Testis (tissue), 5 donors: ENCODE data around the gene SPDYE17. TPM values are rescaled to one million over a fixed set of nuclear protein-coding genes. Genes with fewer than 3 reads are reported as not detected.
"Not testable (repeated sequence)": the region's sequence is repeated elsewhere in the genome, so short reads cannot be mapped to it uniquely, and the experiment has no call there.

Experiments used
- DNase-seq: peaks from one replicate; pipeline ENCODE4 v3.0.0-alpha.2; 2019
- H3K27ac ChIP-seq, 2 donors: fragments of 200-600 bp; sonication (generic); one replicate each; pipeline ENCODE4 v1.5.1; 2019
- H3K27me3 ChIP-seq: fragments of 200-600 bp; sonication (generic); one replicate; pipeline ENCODE4 v1.5.1; 2019
- H3K36me3 ChIP-seq: fragments of 200-600 bp; sonication (generic); one replicate; pipeline ENCODE4 v1.5.1; 2017; ENCODE audit warnings: low read depth; ENCODE audit errors: missing control alignments
- H3K4me1 ChIP-seq: fragments of 200-600 bp; sonication (generic); one replicate; pipeline ENCODE4 v1.5.1; 2019
- H3K4me3 ChIP-seq, 2 donors: fragments of 200-600 bp; sonication (generic); one replicate each; pipeline ENCODE4 v1.5.1; 2017 to 2019
- H3K9me3 ChIP-seq: fragments of 200-600 bp; sonication (generic); one replicate; pipeline ENCODE4 v1.5.1; 2017
- WGBS, 2 donors: methylation state at CpG; one replicate each; pipeline ENCODE4 v1.1.5; 2018; 5-methylcytosine and 5-hydroxymethylcytosine counted together
- intact Hi-C: fragments of 100-400 bp; cut with DNase I; formaldehyde crosslinking; loops from one replicate; pipeline ENCODE4 v1.15.1; 2023; ENCODE audit warnings: low total_unique reads
- long read RNA-seq, 2 donors: transcript quantifications; one replicate each; lab custom pipeline, GENCODE V29; 2026
- polyA plus RNA-seq: library from polyadenylated mRNA; stranded (reverse); fragments of 350-450 nt; fragmentation: Illumina TruSeq; extraction: RNeasy Lipid Tissue Mini Kit (QIAGEN cat#74804); gene quantifications from one replicate; pipeline ENCODE4 v1.2.3, GENCODE V29; 2014; ENCODE audit warnings: low read depth, low replicate concordance; ENCODE audit not compliant: insufficient read depth
- total RNA-seq, 2 donors: library from RNA; depleted of rRNA; stranded (reverse); fragments of >200 nt; gene quantifications; one replicate each; pipeline ENCODE4 v1.2.3, GENCODE V29; 2016

Gene SPDYE17
- total RNA-seq: not detected
- polyA plus RNA-seq: not detected
- long read RNA-seq, donor 1: 0 reads
- long read RNA-seq, donor 2: 0 reads

- H3K27me3 ChIP-seq, intact Hi-C loops, H3K9me3 ChIP-seq, H3K36me3 ChIP-seq, DNase-seq, H3K4me3 ChIP-seq, H3K4me1 ChIP-seq, H3K27ac ChIP-seq: not testable (repeated sequence)
- 87 to 98% methylated on average over 4 to 8 of the region's 8 CpGs for WGBS, 2 donors
Observed at GRCh38 chr7:77032261-77032660, at the start of gene SPDYE17. TSS of gene SPDYE17 (minus strand) at chr7:77032361. CDS start at chr7:77030570, 1,791 bp downstream.

- H3K4me1 ChIP-seq, H3K9me3 ChIP-seq, H3K27ac ChIP-seq, intact Hi-C loops, DNase-seq, H3K4me3 ChIP-seq, H3K27me3 ChIP-seq, H3K36me3 ChIP-seq: not testable (repeated sequence)
- 85 to 100% methylated on average over 1 of the region's 2 CpGs for WGBS, 2 donors
Observed at GRCh38 chr7:77080236-77080635, 48.1 kb upstream of the SPDYE17 start.

GRCh38 chr7:77079624-77080023, 47.5 kb upstream of the SPDYE17 start:
- WGBS, 2 donors: 87% methylated on average over 4 of the region's 5 CpGs; no CpG with 5 or more reads in 1 of the 2 donors
- intact Hi-C loops, H3K27me3 ChIP-seq, H3K27ac ChIP-seq, DNase-seq, H3K9me3 ChIP-seq, H3K36me3 ChIP-seq, H3K4me3 ChIP-seq, H3K4me1 ChIP-seq: not testable (repeated sequence)

- H3K4me1 ChIP-seq, H3K36me3 ChIP-seq, H3K9me3 ChIP-seq, H3K4me3 ChIP-seq, H3K27ac ChIP-seq, intact Hi-C loops, DNase-seq, H3K27me3 ChIP-seq: not testable (repeated sequence)
Observed at GRCh38 chr7:77079112-77079511, 47.0 kb upstream of the SPDYE17 start.

- intact Hi-C loops, DNase-seq, H3K27me3 ChIP-seq, H3K27ac ChIP-seq, H3K9me3 ChIP-seq, H3K36me3 ChIP-seq, H3K4me3 ChIP-seq, H3K4me1 ChIP-seq: not testable (repeated sequence)
- WGBS, 2 donors: 91% methylated on average over 5 of the region's 5 CpGs; no CpG with 5 or more reads in 1 of the 2 donors
Observed at GRCh38 chr7:77077060-77077459, 44.9 kb upstream of the SPDYE17 start.

GRCh38 chr7:77074786-77075396, 42.7 kb upstream of the SPDYE17 start:
- 80% methylated on average over 1 of the region's 6 CpGs; no CpG with 5 or more reads in 1 of the 2 donors for WGBS, 2 donors
- H3K4me1 ChIP-seq, H3K4me3 ChIP-seq, H3K27me3 ChIP-seq, H3K27ac ChIP-seq, H3K36me3 ChIP-seq, DNase-seq, intact Hi-C loops, H3K9me3 ChIP-seq: not testable (repeated sequence)

GRCh38 chr7:77071108-77071507, 38.9 kb upstream of the SPDYE17 start:
- H3K27ac ChIP-seq, DNase-seq, intact Hi-C loops, H3K4me1 ChIP-seq, H3K27me3 ChIP-seq, H3K4me3 ChIP-seq, H3K9me3 ChIP-seq, H3K36me3 ChIP-seq: not testable (repeated sequence)
- WGBS, 2 donors: 93 to 97% methylated on average over 5 to 6 of the region's 6 CpGs

GRCh38 chr7:77065869-77066268, 33.7 kb upstream of the SPDYE17 start:
- H3K4me1 ChIP-seq, H3K27ac ChIP-seq, H3K36me3 ChIP-seq, H3K4me3 ChIP-seq, intact Hi-C loops, H3K9me3 ChIP-seq, DNase-seq, H3K27me3 ChIP-seq: not testable (repeated sequence)
- 82 to 91% methylated on average over 7 of the region's 7 CpGs for WGBS, 2 donors

GRCh38 chr7:77063732-77064131, 31.6 kb upstream of the SPDYE17 start:
- H3K27ac ChIP-seq, DNase-seq, intact Hi-C loops, H3K4me1 ChIP-seq, H3K27me3 ChIP-seq, H3K36me3 ChIP-seq, H3K4me3 ChIP-seq, H3K9me3 ChIP-seq: not testable (repeated sequence)
- WGBS, 2 donors: 90 to 96% methylated on average over 4 of the region's 4 CpGs

GRCh38 chr7:77062557-77062956, 30.4 kb upstream of the SPDYE17 start, which contains the start of gene SPDYE18:
TSS of gene SPDYE18 (minus strand) at chr7:77062558. CDS start at chr7:77060512, 2,046 bp downstream.
- H3K9me3 ChIP-seq, H3K27ac ChIP-seq, DNase-seq, intact Hi-C loops, H3K4me1 ChIP-seq, H3K36me3 ChIP-seq, H3K27me3 ChIP-seq, H3K4me3 ChIP-seq: not testable (repeated sequence)
- WGBS, 2 donors: 87 to 100% methylated on average over 3 to 4 of the region's 4 CpGs

GRCh38 chr7:77026349-77026748, 5.8 kb downstream of the SPDYE17 start:
- H3K9me3 ChIP-seq, H3K4me3 ChIP-seq, intact Hi-C loops, DNase-seq, H3K27ac ChIP-seq, H3K4me1 ChIP-seq, H3K36me3 ChIP-seq, H3K27me3 ChIP-seq: not testable (repeated sequence)
- WGBS, 2 donors: 96 to 98% methylated on average over 6 to 8 of the region's 10 CpGs

- not testable (repeated sequence) for DNase-seq
- 65 to 82% methylated on average over 4 to 8 of the region's 16 CpGs for WGBS, 2 donors
Observed at GRCh38 chr7:77010074-77010680, 22.0 kb downstream of the SPDYE17 start.

More at GRCh38 chr7:77010074-77010680, 22.0 kb downstream of the SPDYE17 start:
- H3K4me3 ChIP-seq, H3K27ac ChIP-seq, H3K36me3 ChIP-seq, H3K27me3 ChIP-seq, intact Hi-C loops, H3K9me3 ChIP-seq, H3K4me1 ChIP-seq: not testable (repeated sequence)
